Measurements from ENCODE around the gene ORMDL3. TPM values are rescaled to one million over a fixed set of nuclear protein-coding genes. Genes with fewer than 3 reads are reported as not detected.

ORMDL3 gene
- total and polyA plus RNA-seq, 10 of the 15 experiments (the other 5 are each of a cell fraction or from before 2014, with no cell fraction given): 8.8 to 98.1 (median 49.9) TPM

DNA sequence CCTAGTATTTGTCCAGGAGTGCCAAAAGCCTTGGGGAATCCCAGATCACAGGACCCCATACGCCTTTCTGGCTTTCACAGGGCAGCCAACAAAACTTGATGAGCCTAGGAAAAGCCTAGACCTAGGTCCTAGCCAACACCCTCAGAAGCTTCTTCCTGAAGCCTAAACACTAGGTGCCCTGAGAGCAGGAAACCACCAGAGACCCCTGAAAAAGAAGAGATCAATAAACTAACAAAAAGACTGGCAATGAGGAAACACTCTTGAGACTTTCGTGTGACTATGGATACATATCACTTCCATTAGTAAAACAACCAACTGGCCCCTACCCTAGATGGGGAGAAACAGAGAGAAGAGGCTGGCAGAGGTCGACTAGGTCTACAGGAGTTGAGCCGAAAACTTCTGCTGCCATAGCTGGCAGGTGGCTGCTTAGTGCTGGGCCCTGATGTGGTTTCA is 1.2 kb downstream of the ORMDL3 start:
- peak overlapping the region; percentile 87 for H3K4me3 ChIP-seq
- in situ Hi-C loops (cut with MboI): no loop called here
- no peak overlapping the region for H2AFZ ChIP-seq (ENCODE audit: control insufficient read depth, low read depth, low read length)
- intact Hi-C loops (cut with micrococcal nuclease; ENCODE audit: unreplicated experiment): loop anchor here (2.0 to 5.0 kb wide), 3 partner anchors 33 to 169 kb away; partner anchors contain the start of gene PSMD3
- H3K27me3 ChIP-seq (replicated peaks in 1 of 2; ENCODE audit: control insufficient read depth in 2 of 2, insufficient read depth in 2 of 2, low read length in 1 of 2): no peaks in the 10 kb centered on the region
- H3K27ac ChIP-seq (ENCODE audit: control insufficient read depth, insufficient read depth): peak overlapping the region; percentile 82
- peaks cover 56% of the 10 kb centered on the region for H3K79me2 ChIP-seq (ENCODE audit: control insufficient read depth, insufficient read depth, low read length)
- 15% methylated on average over 4 of the region's 4 CpGs for WGBS (ENCODE audit: insufficient coverage, insufficient replicate concordance, low lambda C conversion rate, missing lambda C conversion rate)
- no peak for FAIRE-seq
- ChIA-PET POLR2A (interaction anchor here (0.6 to 6.4 kb wide), 12 partner anchors 8 to 371 kb away, joined by 3 to 64 read pairs (median 4); no protein-coding TSS in a partner anchor), SMC1A (ENCODE audit: uncharacterized antibody, unreplicated experiment) (interaction anchor here (1.0 to 5.7 kb wide), 6 partner anchors 11 to 150 kb away, joined by 3 to 46 read pairs (median 6); no protein-coding TSS in a partner anchor), CTCF (interaction anchor here (0.6 to 2.2 kb wide), 8 partner anchors 10 to 61 kb away, joined by 3 to 12 read pairs (median 4); partner anchors contain the start of gene PSMD3), RAD21 (ENCODE audit: unreplicated experiment) (interaction anchor here (0.9 to 4.2 kb wide), 7 partner anchors 10 to 171 kb away, joined by 4 to 35 read pairs (median 6); partner anchors contain the start of gene PSMD3)
- ATAC-seq: no peak
- TF ChIP-seq TCF12 (IDR thresholded peaks at IDR 0.05; ENCODE audit: low read depth, low read length): 0 out of 2 replicates have a peak, but pooled peaks have one; percentile 52
- TF ChIP-seq SREBF2 (IDR thresholded peaks at IDR 0.05; ENCODE audit: low read length): no peak
- peak in 1 of 2 experiments; percentile 10; a peak in 1 of 4 replicates for TF ChIP-seq ETV6 (conservative IDR thresholded peaks at IDR 0.05 in 1 of 2, IDR thresholded peaks at IDR 0.05 in 1 of 2; ENCODE audit: borderline replicate concordance in 1 of 2, low read depth in 1 of 2)
- H3K4me1 ChIP-seq (ENCODE audit: control insufficient read depth, insufficient read depth, low read length): peaks cover 34% of the 10 kb centered on the region
- H3K9ac ChIP-seq (ENCODE audit: control insufficient read depth, insufficient read depth, low read length): peak overlapping the region; percentile 83
- H4K20me1 ChIP-seq (ENCODE audit: control insufficient read depth, insufficient read depth): no peaks in the 10 kb centered on the region
- DNase-seq (ENCODE audit: low read depth, low spot score): no peak
- peaks cover 8 to 13% of the 10 kb centered on the region in 2 experiments; a peak in 3 of 4 replicates for H3K36me3 ChIP-seq (ENCODE audit: control insufficient read depth in 2 of 2, insufficient read depth in 2 of 2, low read length in 1 of 2)
- H3K9me3 ChIP-seq (replicated peaks; ENCODE audit: control insufficient read depth, insufficient read depth, low read length): no peaks in the 10 kb centered on the region
- no TSS peak for BruUV-seq (replicated peaks)
- peak overlapping the region; percentile 89 for H3K4me2 ChIP-seq (ENCODE audit: control insufficient read depth, insufficient read depth)

All from GM12878 (cell line).